H9 (cell line): ENCODE results near the gene REXO4. TPM values are rescaled to one million over a fixed set of nuclear protein-coding genes. Genes with fewer than 3 reads are reported as not detected.

Source experiments
- DNase-seq: peaks from one replicate; pipeline ENCODE4 v3.0.0-alpha.2; 2017
- H2AFZ ChIP-seq: one replicate; pipeline ENCODE4 v1.6.1; 2013; ENCODE audit warnings: mild to moderate bottlenecking, low read length, control low read depth, moderate library complexity
- H2AK5ac ChIP-seq: 2 replicates; pipeline ENCODE4 v1.6.1; 2013; ENCODE audit warnings: low read length, control low read depth, mixed read lengths; ENCODE audit not compliant: insufficient read length
- H2BK120ac ChIP-seq: one replicate; pipeline ENCODE4 v1.6.1; 2013; ENCODE audit warnings: low read depth, mild to moderate bottlenecking, low read length, control low read depth, inconsistent platforms; ENCODE audit not compliant: poor library complexity, severe bottlenecking
- H2BK12ac ChIP-seq: 2 replicates; pipeline ENCODE4 v1.6.1; 2013; ENCODE audit warnings: low read length, control low read depth, mixed read lengths, low read depth; ENCODE audit not compliant: insufficient read length
- H2BK15ac ChIP-seq: 2 replicates; pipeline ENCODE4 v1.6.1; 2013; ENCODE audit warnings: low read depth, low read length, control low read depth
- H2BK20ac ChIP-seq: one replicate; pipeline ENCODE4 v1.6.1; 2013; ENCODE audit warnings: low read depth, mild to moderate bottlenecking, low read length, control low read depth, inconsistent platforms; ENCODE audit not compliant: poor library complexity, severe bottlenecking
- H2BK5ac ChIP-seq: 2 replicates; pipeline ENCODE4 v1.6.1; 2013; ENCODE audit warnings: low read length, control low read depth, mixed read lengths; ENCODE audit not compliant: insufficient read length
- H3K14ac ChIP-seq: 2 replicates; pipeline ENCODE4 v1.6.1; 2013; ENCODE audit warnings: low read length, control low read depth; ENCODE audit not compliant: insufficient read depth
- H3K18ac ChIP-seq: 2 replicates; pipeline ENCODE4 v1.6.1; 2013; ENCODE audit warnings: low read depth, mild to moderate bottlenecking, mixed read lengths, low read length, control low read depth; ENCODE audit not compliant: insufficient read length
- H3K23ac ChIP-seq: 2 replicates; pipeline ENCODE4 v1.6.1; 2013; ENCODE audit warnings: low read length, control low read depth, mixed read lengths, low read depth; ENCODE audit not compliant: insufficient read length
- H3K23me2 ChIP-seq: 2 replicates; pipeline ENCODE4 v1.6.1; 2013; ENCODE audit warnings: low read depth, mild to moderate bottlenecking, mixed read lengths, low read length, control low read depth; ENCODE audit not compliant: insufficient read length, poor library complexity, severe bottlenecking
- H3K27ac ChIP-seq: 2 replicates; pipeline ENCODE4 v1.5.1; 2013; ENCODE audit warnings: low read length, control low read depth, mixed read lengths, low read depth; ENCODE audit not compliant: insufficient read length
- H3K27me3 ChIP-seq: 2 replicates; pipeline ENCODE4 v1.6.1; 2013; ENCODE audit warnings: low read length, control low read depth, inconsistent platforms; ENCODE audit not compliant: insufficient read depth
- H3K4ac ChIP-seq: 2 replicates; pipeline ENCODE4 v1.6.1; 2013; ENCODE audit warnings: low read depth, mild to moderate bottlenecking, control low read depth, inconsistent platforms, low read length, moderate library complexity
- H3K4me1 ChIP-seq: 2 replicates; pipeline ENCODE4 v1.6.1; 2013; ENCODE audit warnings: low read length, control low read depth, inconsistent platforms; ENCODE audit not compliant: insufficient read depth
- H3K4me2 ChIP-seq: 2 replicates; pipeline ENCODE4 v1.6.1; 2013; ENCODE audit warnings: low read length, control low read depth, mixed read lengths; ENCODE audit not compliant: insufficient read length, insufficient read depth
- H3K56ac ChIP-seq: 2 replicates; pipeline ENCODE4 v1.6.1; 2013; ENCODE audit warnings: low read depth, mild to moderate bottlenecking, mixed read lengths, low read length, control low read depth; ENCODE audit not compliant: insufficient read length
- H3K79me1 ChIP-seq: 2 replicates; pipeline ENCODE4 v1.6.1; 2013; ENCODE audit warnings: low read depth, mild to moderate bottlenecking, moderate library complexity, low read length, control low read depth, inconsistent platforms; ENCODE audit not compliant: insufficient read depth, poor library complexity, severe bottlenecking
- H3K79me2 ChIP-seq: 2 replicates; pipeline ENCODE4 v1.6.1; 2013; ENCODE audit warnings: low read length, control low read depth, inconsistent platforms; ENCODE audit not compliant: insufficient read depth
- H3K9ac ChIP-seq: 2 replicates; pipeline ENCODE4 v1.6.1; 2013; ENCODE audit warnings: low read length, control low read depth, mixed read lengths; ENCODE audit not compliant: insufficient read length; ENCODE audit errors: extremely low read depth
- H3K9me3 ChIP-seq: one replicate; pipeline ENCODE4 v1.6.1; 2013; ENCODE audit warnings: low read depth, low read length, inconsistent platforms; ENCODE audit not compliant: control insufficient read depth
- H3T11ph ChIP-seq: one replicate; pipeline ENCODE4 v1.6.1; 2013; ENCODE audit warnings: mild to moderate bottlenecking, low read length, control low read depth, inconsistent platforms
- H4K20me1 ChIP-seq: one replicate; pipeline ENCODE4 v1.6.1; 2013; ENCODE audit not compliant: control insufficient read depth, insufficient read length, insufficient read depth
- H4K5ac ChIP-seq: 2 replicates; pipeline ENCODE4 v1.6.1; 2013; ENCODE audit warnings: low read depth, mild to moderate bottlenecking, mixed read lengths, low read length, control low read depth; ENCODE audit not compliant: insufficient read length
- H4K8ac ChIP-seq: replicated peaks from 2 replicates; pipeline ENCODE4 v1.6.1; 2013; ENCODE audit warnings: low read length, control low read depth, mixed read lengths, low read depth; ENCODE audit not compliant: insufficient read length
- H4K91ac ChIP-seq: 2 replicates; pipeline ENCODE4 v1.6.1; 2013; ENCODE audit warnings: low read depth, mild to moderate bottlenecking, moderate library complexity, mixed read lengths, low read length, control low read depth; ENCODE audit not compliant: insufficient read length
- H3K27ac Mint-ChIP-seq, 3 experiments: 2 replicates in 2 of 3; 3 replicates in 1 of 3; pipeline ENCODE4 v1.8.0; 2020 to 2021; ENCODE audit warnings: mixed read lengths in 3 of 3, mild to moderate bottlenecking in 1 of 3, moderate library complexity in 1 of 3
- H3K27me3 Mint-ChIP-seq: 2 replicates; pipeline ENCODE4 v1.8.0; 2021; ENCODE audit warnings: low read depth, mild to moderate bottlenecking, moderate library complexity, mixed read lengths
- H3K36me3 Mint-ChIP-seq, 3 experiments: 2 replicates in 2 of 3; 3 replicates in 1 of 3; pipeline ENCODE4 v1.8.0; 2020 to 2021; ENCODE audit warnings: low read depth in 3 of 3, mixed read lengths in 3 of 3; ENCODE audit not compliant: insufficient read depth in 1 of 3
- H3K4me1 Mint-ChIP-seq, 2 experiments: 2 replicates each; pipeline ENCODE4 v1.8.0; 2020; ENCODE audit warnings: mixed read lengths in 2 of 2
- H3K4me3 Mint-ChIP-seq, 2 experiments: 2 replicates in 1 of 2; 3 replicates in 1 of 2; pipeline ENCODE4 v1.8.0; 2020 to 2021; ENCODE audit warnings: mild to moderate bottlenecking in 2 of 2, mixed read lengths in 2 of 2, moderate library complexity in 1 of 2
- H3K9me3 Mint-ChIP-seq, 2 experiments: 2 replicates in 1 of 2; 3 replicates in 1 of 2; pipeline ENCODE4 v1.8.0; 2020; ENCODE audit warnings: mild to moderate bottlenecking in 2 of 2, mixed read lengths in 2 of 2, moderate library complexity in 1 of 2
- CTCF ChIP-seq: fragments of 200-600 bp; sonication (generic); conservative IDR thresholded peaks from 3 replicates; pipeline ENCODE4 v1.8.0; 2021; ENCODE audit warnings: antibody characterized with exemption, mild to moderate bottlenecking
- WGBS: extraction: QIAGEN DNeasy Blood & Tissue Kit; methylation state at CpG from one replicate; pipeline ENCODE4 v1.1.7; 2013; ENCODE audit warnings: missing lambda C conversion rate, low lambda C conversion rate, mixed read lengths; ENCODE audit not compliant: insufficient read length; ENCODE audit errors: extremely low coverage; 5-methylcytosine and 5-hydroxymethylcytosine counted together
- total RNA-seq: library from RNA; stranded (reverse); gene quantifications from 2 replicates; pipeline ENCODE4 v1.2.1, GENCODE V29; 2021

The REXO4 gene
- total RNA-seq, 1 experiment from 2014 or later, result 35.2 TPM

GRCh38 chr9:133448487-133448972 lies 30.7 kb upstream of the REXO4 start:
- no CpG with 5 or more reads among the region's 13 CpGs for WGBS
- H3K36me3 Mint-ChIP-seq, result no peaks in the 10 kb centered on the region
- Histone ChIP-seq H2AFZ (no peak overlapping the region), H3K9me3 (no peaks in the 10 kb centered on the region), H4K20me1 (no peaks in the 10 kb centered on the region), H3K27ac (no peak overlapping the region), H3K4ac (no peak overlapping the region), H2BK120ac (no peak overlapping the region), H3T11ph (no peak overlapping the region), H3K79me2 (no peaks in the 10 kb centered on the region), H3K9ac (no peak overlapping the region), H3K23ac (no peak overlapping the region), H3K18ac (no peak overlapping the region), H3K4me2 (no peak overlapping the region), H4K5ac (no peak overlapping the region), H2BK12ac (no peak overlapping the region), H3K56ac (no peak overlapping the region), H4K8ac (no peak overlapping the region), H3K14ac (no peak overlapping the region), H2BK20ac (no peak overlapping the region), H2BK5ac (no peak overlapping the region), H3K23me2 (no peaks in the 10 kb centered on the region), H4K91ac (no peak overlapping the region), H3K79me1 (no peaks in the 10 kb centered on the region), H2AK5ac (no peak overlapping the region), H3K4me1 (no peaks in the 10 kb centered on the region), H2BK15ac (no peak overlapping the region), H3K27me3 (no peaks in the 10 kb centered on the region)
- TF ChIP-seq CTCF, result no peak
- no peak overlapping the region for H3K4me3 Mint-ChIP-seq
- H3K4me1 Mint-ChIP-seq, result no peaks in the 10 kb centered on the region
- DNase-seq, result no peak
- no peaks in the 10 kb centered on the region; the same call in none of the 2 replicates for H3K27me3 Mint-ChIP-seq
- H3K9me3 Mint-ChIP-seq, result no peaks in the 10 kb centered on the region
- H3K27ac Mint-ChIP-seq, result no peak overlapping the region
